IPS-11a (cell line): ENCODE measurements around the gene MARCKSL1.
"Not testable (repeated sequence)": the region's sequence is repeated elsewhere in the genome, so short reads cannot be mapped to it uniquely, and the experiment has no call there.

Source experiments
- H3K4me3 ChIP-seq: one replicate; pipeline ENCODE4 v1.5.1; 2013; ENCODE audit warnings: low read depth, low read length, control low read depth

Gene MARCKSL1

DNA sequence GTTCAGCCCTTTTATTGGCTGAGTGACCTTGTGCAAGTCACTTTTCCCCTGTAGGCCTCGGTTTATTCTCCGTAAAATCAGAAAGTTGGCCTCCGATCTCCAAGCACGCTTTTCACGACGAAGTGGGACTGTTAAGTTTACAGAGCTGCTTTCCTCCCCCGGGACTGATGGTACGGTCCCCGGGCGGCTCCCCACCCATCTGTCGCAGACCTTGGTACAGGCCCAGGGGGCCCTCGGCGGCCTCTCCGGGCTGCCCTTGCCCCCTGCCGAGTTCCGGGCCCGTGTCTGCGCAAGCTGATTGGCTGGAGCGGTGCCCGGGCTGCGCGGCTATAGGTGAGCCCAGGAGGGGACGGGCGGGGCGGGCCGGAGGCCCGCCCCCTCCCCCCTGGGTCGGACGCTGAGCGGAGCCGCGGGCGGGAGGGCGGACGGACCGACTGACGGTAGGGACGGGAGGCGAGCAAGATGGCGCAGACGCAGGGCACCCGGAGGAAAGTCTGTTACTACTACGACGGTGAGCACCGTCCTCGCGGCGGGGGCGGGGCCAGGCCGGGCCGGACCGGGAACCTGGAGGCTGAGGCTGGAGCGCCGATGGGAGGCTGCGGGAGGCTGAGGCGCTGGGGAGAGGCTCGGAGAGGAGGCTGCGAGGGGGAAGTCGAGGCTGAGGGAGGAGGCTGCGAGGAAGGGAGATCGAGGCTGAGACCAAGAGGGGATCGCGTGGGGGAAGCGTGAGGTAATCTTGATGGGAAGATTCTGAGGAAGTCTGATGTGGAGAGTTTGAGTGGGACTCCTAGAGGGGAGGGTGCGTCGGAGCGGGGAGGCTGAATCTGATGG, 44.1 kb downstream of the MARCKSL1 start, which contains the start of gene HDAC1:
Gene HDAC1 (plus strand): TSS at position 376 of the 831 bp plus-strand sequence. CDS start 87 bp downstream, at position 463.
- H3K4me3 ChIP-seq = peak within 1 kb of the TSS; percentile 96

DNA sequence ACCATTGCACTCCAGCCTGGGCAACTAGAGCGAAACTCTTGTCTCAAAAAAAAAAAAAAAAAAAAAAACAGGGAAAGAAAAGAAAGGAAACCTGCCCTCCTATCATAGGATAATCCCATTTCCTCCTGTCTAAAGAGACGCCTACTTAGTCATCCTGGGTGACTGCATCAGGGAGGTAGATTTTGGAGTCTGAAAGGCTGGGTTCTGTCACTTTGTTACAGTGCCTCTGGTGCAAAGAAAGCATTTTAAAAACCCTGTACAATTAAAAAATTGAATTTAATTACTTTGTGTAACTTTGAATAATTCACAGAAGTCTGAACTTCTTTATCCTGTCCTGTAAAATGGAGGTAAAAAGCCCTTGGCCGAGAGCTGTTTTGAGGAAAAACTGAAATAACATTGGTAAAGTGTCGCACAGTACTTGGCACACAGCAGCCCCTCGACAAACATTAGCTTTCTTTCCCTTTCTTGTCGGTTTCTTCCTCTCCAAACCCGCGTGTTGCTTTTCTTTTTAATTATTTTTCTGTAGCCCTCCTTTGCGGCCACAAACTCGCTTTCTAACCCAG, 44.8 kb downstream of the MARCKSL1 start:
- peak overlapping the region; percentile 20 for H3K4me3 ChIP-seq

GRCh38 chr1:32289256-32289655, 46.8 kb downstream of the MARCKSL1 start:
- H3K4me3 ChIP-seq = no peak overlapping the region

GRCh38 chr1:32286763-32287162, 49.3 kb downstream of the MARCKSL1 start:
- H3K4me3 ChIP-seq = no peak overlapping the region

DNA sequence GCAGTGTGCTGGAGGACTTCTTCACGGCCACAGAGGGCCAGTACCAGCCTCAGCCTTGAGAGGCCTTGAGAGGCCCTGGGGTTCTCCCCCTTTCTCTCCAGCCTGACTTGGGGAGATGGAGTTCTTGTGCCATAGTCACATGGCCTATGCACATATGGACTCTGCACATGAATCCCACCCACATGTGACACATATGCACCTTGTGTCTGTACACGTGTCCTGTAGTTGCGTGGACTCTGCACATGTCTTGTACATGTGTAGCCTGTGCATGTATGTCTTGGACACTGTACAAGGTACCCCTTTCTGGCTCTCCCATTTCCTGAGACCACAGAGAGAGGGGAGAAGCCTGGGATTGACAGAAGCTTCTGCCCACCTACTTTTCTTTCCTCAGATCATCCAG, 50.4 kb downstream of the MARCKSL1 start:
- no peak overlapping the region for H3K4me3 ChIP-seq

DNA sequence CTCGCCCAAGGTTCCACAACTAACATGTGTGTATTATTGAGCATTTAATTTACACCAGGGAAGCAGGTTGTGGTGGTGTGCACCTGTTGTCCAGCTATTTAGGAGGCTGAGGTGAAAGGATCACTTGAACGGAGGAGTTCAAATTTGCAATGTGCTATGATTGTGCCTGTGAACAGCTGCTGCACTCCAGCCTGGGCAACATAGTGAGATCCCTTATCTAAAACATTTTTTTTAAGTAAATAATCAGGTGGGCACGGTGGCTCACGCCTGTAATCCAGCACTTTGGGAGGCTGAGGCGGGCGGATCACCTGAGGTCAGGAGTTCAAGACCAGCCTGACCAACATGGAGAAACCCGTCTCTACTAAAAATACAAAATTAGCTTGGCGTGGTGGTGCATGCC, 51.3 kb downstream of the MARCKSL1 start:
- H3K4me3 ChIP-seq = not testable (repeated sequence)
